Measurements from ENCODE around the gene SRF.

SRF gene

DNA sequence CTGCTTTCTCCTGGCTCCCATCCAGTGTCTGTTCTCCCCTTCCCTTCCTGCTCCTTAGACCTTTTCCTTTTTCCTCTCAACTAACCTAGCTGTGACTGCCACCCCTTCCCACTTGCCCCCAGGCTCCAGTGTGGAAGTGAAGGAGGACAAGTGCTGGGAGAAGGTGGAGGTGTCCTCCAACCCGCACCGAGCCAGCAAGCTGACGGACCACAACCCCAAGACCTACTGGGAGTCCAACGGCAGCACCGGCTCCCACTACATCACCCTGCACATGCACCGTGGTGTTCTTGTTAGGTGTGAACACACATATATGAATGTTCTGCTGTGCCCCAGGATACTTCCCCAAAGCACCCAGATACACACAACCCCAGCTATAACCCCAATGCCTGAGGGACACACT lies 29.5 kb downstream of the SRF start:
- H3K4me3 Mint-ChIP-seq = no peak overlapping the region
- H3K9me3 Mint-ChIP-seq = no peaks in the 10 kb centered on the region
- H3K27me3 Mint-ChIP-seq (ENCODE audit: low read depth, poor library complexity) = peaks cover 4% of the 10 kb centered on the region
- peaks cover 19% of the 10 kb centered on the region for H3K36me3 Mint-ChIP-seq (ENCODE audit: low read depth)
- TF ChIP-seq, protein P1, sequence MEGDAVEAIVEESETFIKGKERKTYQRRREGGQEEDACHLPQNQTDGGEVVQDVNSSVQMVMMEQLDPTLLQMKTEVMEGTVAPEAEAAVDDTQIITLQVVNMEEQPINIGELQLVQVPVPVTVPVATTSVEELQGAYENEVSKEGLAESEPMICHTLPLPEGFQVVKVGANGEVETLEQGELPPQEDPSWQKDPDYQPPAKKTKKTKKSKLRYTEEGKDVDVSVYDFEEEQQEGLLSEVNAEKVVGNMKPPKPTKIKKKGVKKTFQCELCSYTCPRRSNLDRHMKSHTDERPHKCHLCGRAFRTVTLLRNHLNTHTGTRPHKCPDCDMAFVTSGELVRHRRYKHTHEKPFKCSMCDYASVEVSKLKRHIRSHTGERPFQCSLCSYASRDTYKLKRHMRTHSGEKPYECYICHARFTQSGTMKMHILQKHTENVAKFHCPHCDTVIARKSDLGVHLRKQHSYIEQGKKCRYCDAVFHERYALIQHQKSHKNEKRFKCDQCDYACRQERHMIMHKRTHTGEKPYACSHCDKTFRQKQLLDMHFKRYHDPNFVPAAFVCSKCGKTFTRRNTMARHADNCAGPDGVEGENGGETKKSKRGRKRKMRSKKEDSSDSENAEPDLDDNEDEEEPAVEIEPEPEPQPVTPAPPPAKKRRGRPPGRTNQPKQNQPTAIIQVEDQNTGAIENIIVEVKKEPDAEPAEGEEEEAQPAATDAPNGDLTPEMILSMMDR (IDR thresholded peaks at IDR 0.05) = no peak
- H3K4me1 Mint-ChIP-seq = peaks cover 13% of the 10 kb centered on the region
- no peak for DNase-seq
- H3K27ac Mint-ChIP-seq = no peak overlapping the region

DNA sequence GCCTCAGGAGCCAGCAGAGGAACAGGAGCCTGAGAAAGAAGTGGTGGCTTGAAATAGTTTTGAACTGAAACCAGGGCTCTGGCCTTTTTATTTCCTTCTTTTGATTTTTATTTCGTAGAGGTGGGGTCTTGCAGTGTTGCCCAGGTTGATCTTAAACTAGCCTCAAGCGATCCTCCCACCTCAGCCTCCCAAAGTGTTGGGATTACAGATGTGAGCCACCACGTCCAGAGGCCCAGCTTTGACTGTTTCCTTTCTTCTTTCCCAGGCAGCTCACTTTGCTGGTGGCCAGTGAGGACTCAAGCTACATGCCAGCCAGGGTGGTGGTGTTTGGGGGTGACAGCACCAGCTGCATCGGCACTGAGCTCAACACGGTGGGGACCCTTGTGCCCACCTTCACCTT lies 31.4 kb downstream of the SRF start:
- TF ChIP-seq, protein P1 (IDR thresholded peaks at IDR 0.05) = no peak
- no peak overlapping the region for H3K4me3 Mint-ChIP-seq
- peaks cover 4% of the 10 kb centered on the region for H3K27me3 Mint-ChIP-seq (ENCODE audit: low read depth, poor library complexity)
- no peak for DNase-seq
- no peaks in the 10 kb centered on the region for H3K9me3 Mint-ChIP-seq
- no peak overlapping the region for H3K27ac Mint-ChIP-seq
- H3K4me1 Mint-ChIP-seq = no peaks in the 10 kb centered on the region
- peaks cover 24% of the 10 kb centered on the region for H3K36me3 Mint-ChIP-seq (ENCODE audit: low read depth)

GRCh38 chr6:43203029-43203717 lies 32.1 kb downstream of the SRF start:
- Mint-ChIP-seq H3K27ac (no peak overlapping the region), H3K4me3 (no peak overlapping the region), H3K27me3 (ENCODE audit: low read depth, poor library complexity) (peaks cover 4% of the 10 kb centered on the region), H3K36me3 (ENCODE audit: low read depth) (peaks cover 24% of the 10 kb centered on the region), H3K4me1 (no peaks in the 10 kb centered on the region), H3K9me3 (no peaks in the 10 kb centered on the region)
- DNase-seq = no peak
- TF ChIP-seq, protein P1 (IDR thresholded peaks at IDR 0.05) = no peak

DNA sequence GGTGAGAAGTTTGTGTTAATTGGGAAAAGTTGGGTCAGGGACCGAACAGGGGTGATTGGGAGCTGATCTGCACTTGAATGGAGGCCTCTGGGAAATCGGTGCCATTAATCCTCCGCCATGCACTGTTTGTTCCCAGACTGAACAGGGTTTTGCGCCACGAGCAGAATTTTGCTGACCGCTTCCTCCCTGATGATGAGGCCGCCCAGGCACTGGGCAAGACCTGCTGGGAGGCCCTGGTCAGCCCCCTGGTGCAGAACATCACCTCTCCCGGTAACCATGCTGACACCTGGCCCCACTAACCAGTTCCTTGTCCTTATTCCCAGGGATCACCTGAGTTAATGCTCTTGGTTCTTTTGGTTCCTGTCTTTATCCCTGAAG lies 32.6 kb downstream of the SRF start:
- H3K27me3 Mint-ChIP-seq (ENCODE audit: low read depth, poor library complexity) = peaks cover 4% of the 10 kb centered on the region
- no peak overlapping the region for H3K4me3 Mint-ChIP-seq
- H3K4me1 Mint-ChIP-seq = no peaks in the 10 kb centered on the region
- peaks cover 24% of the 10 kb centered on the region for H3K36me3 Mint-ChIP-seq (ENCODE audit: low read depth)
- H3K27ac Mint-ChIP-seq = no peak overlapping the region
- H3K9me3 Mint-ChIP-seq = no peaks in the 10 kb centered on the region
- DNase-seq = no peak
- TF ChIP-seq, protein P1 (IDR thresholded peaks at IDR 0.05) = no peak

- H3K27ac Mint-ChIP-seq = no peak overlapping the region
- H3K36me3 Mint-ChIP-seq (ENCODE audit: low read depth) = peaks cover 24% of the 10 kb centered on the region
- no peak for DNase-seq
Observed at GRCh38 chr6:43204271-43205105, 33.4 kb downstream of the SRF start.

More at GRCh38 chr6:43204271-43205105, 33.4 kb downstream of the SRF start:
- H3K27me3 Mint-ChIP-seq (ENCODE audit: low read depth, poor library complexity) = peaks cover 4% of the 10 kb centered on the region
- no peaks in the 10 kb centered on the region for H3K4me1 Mint-ChIP-seq
- TF ChIP-seq, protein P1 (IDR thresholded peaks at IDR 0.05) = no peak
- no peak overlapping the region for H3K4me3 Mint-ChIP-seq
- no peaks in the 10 kb centered on the region for H3K9me3 Mint-ChIP-seq

All from nephron progenitor cell (in vitro differentiated cells).